SHP77 treated with DMSO at 0.1 percent for 48 hours (cell line): ENCODE results near the gene ALDOB.

Experiments
- DNase-seq: peaks from one replicate; lab custom pipeline; 2025; lab: John Stamatoyannopoulos, UW

The ALDOB gene

DNA sequence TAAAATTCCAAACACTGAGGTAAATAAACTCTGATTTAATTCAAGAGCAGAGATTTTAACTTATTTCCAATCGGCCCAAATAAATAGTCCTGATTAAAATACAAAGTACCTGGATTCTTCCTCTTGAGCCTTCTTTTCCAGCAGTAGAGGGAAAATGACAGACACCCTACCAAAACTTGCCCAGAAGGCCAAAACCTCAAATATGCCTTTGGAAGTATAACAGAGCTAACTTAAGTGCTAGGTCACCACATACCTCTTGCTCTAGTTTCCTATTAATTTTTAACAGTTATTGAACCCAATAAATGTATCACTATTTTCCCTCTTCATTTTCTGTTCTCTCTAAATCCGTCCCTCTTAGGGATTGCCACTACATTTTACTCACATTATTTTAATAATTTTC lies 52.2 kb downstream of the ALDOB start:
- DNase-seq, result no peak

DNA sequence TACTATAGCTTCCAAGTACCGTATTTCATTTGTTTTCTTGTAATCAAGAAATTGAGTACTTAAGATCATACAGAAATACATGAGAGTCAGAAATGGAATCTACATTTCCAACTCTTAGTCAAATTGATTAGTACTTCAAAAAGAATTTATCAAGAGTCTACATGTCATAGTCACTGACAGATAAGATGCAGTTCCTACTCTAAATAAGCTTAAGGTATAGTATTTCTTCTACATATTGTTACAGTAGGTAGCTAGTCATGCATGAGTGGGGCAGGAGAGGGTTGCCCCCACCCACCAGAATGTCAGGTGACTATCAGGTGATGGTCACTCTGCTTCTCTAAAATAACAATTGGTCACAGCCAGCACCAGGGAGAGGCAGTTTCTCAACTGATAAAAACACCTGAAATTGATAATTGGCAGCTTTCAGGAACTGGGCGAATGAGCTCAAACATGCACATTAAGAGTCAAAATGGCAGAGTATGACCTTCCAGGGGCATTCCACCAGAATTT lies 53.7 kb downstream of the ALDOB start:
- DNase-seq, result no peak

GRCh38 chr9:101381118-101381517 lies 54.5 kb downstream of the ALDOB start:
- DNase-seq, result no peak

DNA sequence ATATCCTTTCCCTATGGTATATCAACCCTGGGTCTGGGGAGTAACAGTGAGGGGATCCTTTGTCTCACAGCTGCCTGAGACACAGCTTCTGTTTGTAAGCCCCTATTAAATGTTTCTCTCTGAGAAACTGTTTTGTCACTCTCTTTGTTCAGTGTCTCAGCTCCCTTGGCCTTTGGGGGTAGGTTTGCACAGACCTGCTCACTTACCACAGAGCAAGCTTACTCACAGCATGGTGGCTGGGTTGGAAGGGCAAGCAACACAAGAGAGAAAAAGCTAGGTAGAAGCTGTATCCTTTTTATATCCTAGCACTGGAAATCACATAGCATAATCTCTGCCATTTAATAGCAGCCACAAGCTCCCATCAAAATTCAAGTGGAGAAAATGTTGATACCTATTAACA lies 55.3 kb downstream of the ALDOB start:
- DNase-seq, result no peak

GRCh38 chr9:101376111-101376848 lies 59.3 kb downstream of the ALDOB start:
- no peak for DNase-seq

GRCh38 chr9:101375546-101375945 lies 60.0 kb downstream of the ALDOB start:
- no peak for DNase-seq

- no peak for DNase-seq
Measured at GRCh38 chr9:101372327-101373118, 63.1 kb downstream of the ALDOB start.

- no peak for DNase-seq
Measured at GRCh38 chr9:101371813-101372212, 63.8 kb downstream of the ALDOB start.
